Measurements from ENCODE around the gene KIF1C. TPM values are rescaled to one million over a fixed set of nuclear protein-coding genes. Genes with fewer than 3 reads are reported as not detected.

The KIF1C gene
- total and polyA plus RNA-seq, 7 donors, result 46.4 to 164 (median 85.6) TPM

- Histone ChIP-seq H3K9me3 (no peaks in the 10 kb centered on the region), H3K27ac (no peak overlapping the region), H3K27me3 (no peaks in the 10 kb centered on the region), H3K36me3 (peaks cover 28 to 97% (median 57%) of the 10 kb centered on the region in 4 donors), H3K4me3 (no peak overlapping the region), H3K4me1 (no peaks in the 10 kb centered on the region)
- DNase-seq, result no peak
- TF ChIP-seq EP300 (IDR thresholded peaks at IDR 0.05), result no peak
- no peak for TF ChIP-seq CTCF (IDR thresholded peaks at IDR 0.05)
- 80 to 84% methylated on average over 6 of the region's 6 CpGs for WGBS, 2 donors
- intact Hi-C loops (cut with DNase I), result no loop called here
These were observed 14.2 kb downstream of the KIF1C start for GRCh38 chr17:5011928-5012327.

- no peak overlapping the region for H3K27ac ChIP-seq
- intact Hi-C loops (cut with DNase I), result no loop called here
- 87 to 90% methylated on average over 4 of the region's 4 CpGs for WGBS, 2 donors
- no peaks in the 10 kb centered on the region for H3K4me1 ChIP-seq
- no peak for DNase-seq
- no peak overlapping the region for H3K4me3 ChIP-seq
- peaks cover 14 to 97% (median 50%) of the 10 kb centered on the region in 4 donors for H3K36me3 ChIP-seq
- no peaks in the 10 kb centered on the region for H3K27me3 ChIP-seq
- TF ChIP-seq POLR2AphosphoS5 (IDR thresholded peaks at IDR 0.05) (no peak), POLR2A (IDR thresholded peaks at IDR 0.05) (no peak), CTCF (IDR thresholded peaks at IDR 0.05) (no peak), EP300 (IDR thresholded peaks at IDR 0.05) (no peak)
- H3K9me3 ChIP-seq, result no peaks in the 10 kb centered on the region
These were observed 16.6 kb downstream of the KIF1C start for GRCh38 chr17:5014357-5014756.

- Histone ChIP-seq H3K27me3 (no peaks in the 10 kb centered on the region), H3K36me3 (peaks cover 14 to 98% (median 68%) of the 10 kb centered on the region in 4 donors), H3K4me1 (no peaks in the 10 kb centered on the region), H3K4me3 (no peak overlapping the region), H3K9me3 (no peaks in the 10 kb centered on the region), H3K27ac (no peak overlapping the region)
- intact Hi-C loops (cut with DNase I), result no loop called here
- TF ChIP-seq CTCF (IDR thresholded peaks at IDR 0.05) (no peak), POLR2AphosphoS5 (IDR thresholded peaks at IDR 0.05) (no peak), EP300 (IDR thresholded peaks at IDR 0.05) (no peak), POLR2A (IDR thresholded peaks at IDR 0.05) (no peak)
- no peak for DNase-seq
- 45 to 63% methylated on average over 1 of the region's 1 CpG for WGBS, 2 donors
These were observed 21.8 kb downstream of the KIF1C start for GRCh38 chr17:5019475-5019956.

GRCh38 chr17:5020502-5021023, 22.8 kb downstream of the KIF1C start:
- intact Hi-C loops (cut with DNase I), result no loop called here
- Histone ChIP-seq H3K9me3 (no peaks in the 10 kb centered on the region), H3K36me3 (peaks cover 12 to 90% (median 61%) of the 10 kb centered on the region in 4 donors), H3K4me1 (no peaks in the 10 kb centered on the region), H3K27ac (no peak overlapping the region), H3K27me3 (no peaks in the 10 kb centered on the region), H3K4me3 (no peak overlapping the region)
- WGBS, 2 donors, result 89 to 93% methylated on average over 20 of the region's 20 CpGs
- no peak for DNase-seq
- TF ChIP-seq POLR2AphosphoS5 (IDR thresholded peaks at IDR 0.05), result no peak
- TF ChIP-seq EP300 (IDR thresholded peaks at IDR 0.05), result no peak
- TF ChIP-seq POLR2A (IDR thresholded peaks at IDR 0.05), result no peak
- no peak for TF ChIP-seq CTCF (IDR thresholded peaks at IDR 0.05)

GRCh38 chr17:5022171-5022711, 24.5 kb downstream of the KIF1C start:
- Histone ChIP-seq H3K4me3 (no peak overlapping the region), H3K27ac (no peak overlapping the region), H3K4me1 (no peaks in the 10 kb centered on the region), H3K36me3 (peaks cover 12 to 73% (median 52%) of the 10 kb centered on the region in 4 donors), H3K9me3 (no peaks in the 10 kb centered on the region), H3K27me3 (no peaks in the 10 kb centered on the region)
- 96 to 97% methylated on average over 30 of the region's 30 CpGs for WGBS, 2 donors
- TF ChIP-seq CTCF (IDR thresholded peaks at IDR 0.05) (no peak), POLR2A (IDR thresholded peaks at IDR 0.05) (no peak), POLR2AphosphoS5 (IDR thresholded peaks at IDR 0.05) (no peak), EP300 (IDR thresholded peaks at IDR 0.05) (no peak)
- no peak for DNase-seq
- intact Hi-C loops (cut with DNase I), result no loop called here
